Calu3 (cell line): ENCODE results near the gene CPHXL2. TPM values are rescaled to one million over a fixed set of nuclear protein-coding genes. Genes with fewer than 3 reads are reported as not detected.

Experiments used
- BruUV-seq: library from RNA; stranded (reverse); fragments of 400-500 nt; replicated peaks from 2 replicates; lab custom pipeline; 2021; lab: Mats Ljungman, UMichigan
- CTCF ChIA-PET: fragments of 300-600 bp; sonication (Branson Sonifier 250); formaldehyde crosslinking; loops from one replicate; lab custom pipeline; 2022; ENCODE audit warnings: antibody characterized with exemption; lab: Charles Lee
- DNase-seq: peaks from one replicate; pipeline ENCODE4 v3.0.0; 2022
- H3K27ac Mint-ChIP-seq: one replicate; pipeline ENCODE4 v1.8.0; 2022; ENCODE audit warnings: mixed read lengths; ENCODE audit not compliant: unreplicated experiment
- H3K27me3 Mint-ChIP-seq: one replicate; pipeline ENCODE4 v1.8.0; 2022; ENCODE audit warnings: mixed read lengths; ENCODE audit not compliant: unreplicated experiment
- H3K36me3 Mint-ChIP-seq: one replicate; pipeline ENCODE4 v1.8.0; 2022; ENCODE audit warnings: mild to moderate bottlenecking, moderate library complexity, mixed read lengths; ENCODE audit not compliant: insufficient read depth, unreplicated experiment
- H3K4me1 Mint-ChIP-seq: one replicate; pipeline ENCODE4 v1.8.0; 2022; ENCODE audit warnings: mild to moderate bottlenecking, low read depth, mixed read lengths; ENCODE audit not compliant: unreplicated experiment
- H3K4me3 Mint-ChIP-seq: one replicate; pipeline ENCODE4 v1.8.0; 2022; ENCODE audit warnings: mild to moderate bottlenecking, low read depth, moderate library complexity, mixed read lengths; ENCODE audit not compliant: unreplicated experiment
- H3K9me3 Mint-ChIP-seq: one replicate; pipeline ENCODE4 v1.8.0; 2022; ENCODE audit warnings: low read depth, mixed read lengths; ENCODE audit not compliant: unreplicated experiment
- intact Hi-C: fragments of 100-400 bp; cut with micrococcal nuclease; formaldehyde crosslinking; loops from one replicate; pipeline ENCODE4 v1.10.0; 2022; ENCODE audit not compliant: unreplicated experiment
- total RNA-seq: library from RNA; stranded (reverse); gene quantifications from 2 replicates; pipeline ENCODE4 v1.2.3, GENCODE V29; 2022
- TF ChIP-seq, protein P1 (sequence below): fragments of 200-600 bp; IDR thresholded peaks from one replicate; pipeline ENCODE4 v1.8.0; 2022; ENCODE audit warnings: antibody characterized with exemption; ENCODE audit not compliant: unreplicated experiment

Gene CPHXL2
- total RNA-seq, 1 experiment from 2014 or later: not detected

DNA sequence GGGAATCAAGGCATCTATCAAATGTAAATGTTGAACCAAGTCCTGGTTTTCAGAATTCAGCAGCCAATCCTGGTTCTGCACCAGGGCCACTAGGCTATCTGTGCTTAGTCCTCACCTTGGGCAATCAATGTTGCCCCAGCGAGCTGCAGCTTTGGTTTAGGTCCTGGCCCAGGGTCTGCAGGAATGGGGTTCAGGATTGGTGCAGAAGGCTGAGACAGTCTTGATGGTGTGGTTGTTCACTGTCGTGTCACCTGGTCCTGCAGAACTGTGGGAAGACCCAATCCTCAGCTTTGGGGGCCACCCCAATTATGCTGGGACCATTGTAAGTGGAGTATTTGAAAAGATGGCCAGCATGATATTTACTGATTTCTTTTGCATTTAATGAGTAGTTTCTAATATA, 18.6 kb downstream of the CPHXL2 start:
- CTCF ChIA-PET: no interaction called here
- H3K4me3 Mint-ChIP-seq: no peak overlapping the region
- H3K36me3 Mint-ChIP-seq: peaks cover 17% of the 10 kb centered on the region
- TF ChIP-seq, protein P1, sequence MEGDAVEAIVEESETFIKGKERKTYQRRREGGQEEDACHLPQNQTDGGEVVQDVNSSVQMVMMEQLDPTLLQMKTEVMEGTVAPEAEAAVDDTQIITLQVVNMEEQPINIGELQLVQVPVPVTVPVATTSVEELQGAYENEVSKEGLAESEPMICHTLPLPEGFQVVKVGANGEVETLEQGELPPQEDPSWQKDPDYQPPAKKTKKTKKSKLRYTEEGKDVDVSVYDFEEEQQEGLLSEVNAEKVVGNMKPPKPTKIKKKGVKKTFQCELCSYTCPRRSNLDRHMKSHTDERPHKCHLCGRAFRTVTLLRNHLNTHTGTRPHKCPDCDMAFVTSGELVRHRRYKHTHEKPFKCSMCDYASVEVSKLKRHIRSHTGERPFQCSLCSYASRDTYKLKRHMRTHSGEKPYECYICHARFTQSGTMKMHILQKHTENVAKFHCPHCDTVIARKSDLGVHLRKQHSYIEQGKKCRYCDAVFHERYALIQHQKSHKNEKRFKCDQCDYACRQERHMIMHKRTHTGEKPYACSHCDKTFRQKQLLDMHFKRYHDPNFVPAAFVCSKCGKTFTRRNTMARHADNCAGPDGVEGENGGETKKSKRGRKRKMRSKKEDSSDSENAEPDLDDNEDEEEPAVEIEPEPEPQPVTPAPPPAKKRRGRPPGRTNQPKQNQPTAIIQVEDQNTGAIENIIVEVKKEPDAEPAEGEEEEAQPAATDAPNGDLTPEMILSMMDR: no peak
- H3K27me3 Mint-ChIP-seq: no peaks in the 10 kb centered on the region
- no peak overlapping the region for H3K27ac Mint-ChIP-seq
- H3K9me3 Mint-ChIP-seq: no peaks in the 10 kb centered on the region
- DNase-seq: no peak
- intact Hi-C loops: no loop called here
- H3K4me1 Mint-ChIP-seq: peaks cover under 1% of the 10 kb centered on the region
- BruUV-seq: no TSS peak

DNA sequence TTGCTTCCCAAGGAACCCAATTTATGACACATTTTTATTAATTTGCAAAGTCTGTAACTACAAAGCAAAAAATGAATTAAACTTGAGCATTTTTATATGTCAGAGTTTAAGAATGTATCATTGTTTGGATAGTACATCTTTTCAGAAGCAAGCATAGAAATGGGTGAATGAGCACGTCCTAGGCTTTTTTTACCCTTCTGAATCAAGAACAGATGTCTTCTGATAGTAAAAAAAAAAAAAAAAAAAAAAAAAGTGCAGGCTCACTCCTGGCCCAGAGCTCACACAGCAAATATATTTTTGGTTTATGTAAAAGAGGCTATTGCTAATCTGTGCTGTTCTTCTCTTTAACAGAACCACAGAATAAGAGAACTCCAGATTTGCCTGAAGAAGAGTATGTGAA, 22.9 kb downstream of the CPHXL2 start:
- Mint-ChIP-seq H3K27me3 (no peaks in the 10 kb centered on the region), H3K4me3 (no peak overlapping the region), H3K27ac (no peak overlapping the region), H3K36me3 (peaks cover 28% of the 10 kb centered on the region), H3K4me1 (peaks cover 31% of the 10 kb centered on the region), H3K9me3 (no peaks in the 10 kb centered on the region)
- intact Hi-C loops: no loop called here
- CTCF ChIA-PET: no interaction called here
- no peak for DNase-seq
- TF ChIP-seq, protein P1: no peak
- no TSS peak for BruUV-seq

DNA sequence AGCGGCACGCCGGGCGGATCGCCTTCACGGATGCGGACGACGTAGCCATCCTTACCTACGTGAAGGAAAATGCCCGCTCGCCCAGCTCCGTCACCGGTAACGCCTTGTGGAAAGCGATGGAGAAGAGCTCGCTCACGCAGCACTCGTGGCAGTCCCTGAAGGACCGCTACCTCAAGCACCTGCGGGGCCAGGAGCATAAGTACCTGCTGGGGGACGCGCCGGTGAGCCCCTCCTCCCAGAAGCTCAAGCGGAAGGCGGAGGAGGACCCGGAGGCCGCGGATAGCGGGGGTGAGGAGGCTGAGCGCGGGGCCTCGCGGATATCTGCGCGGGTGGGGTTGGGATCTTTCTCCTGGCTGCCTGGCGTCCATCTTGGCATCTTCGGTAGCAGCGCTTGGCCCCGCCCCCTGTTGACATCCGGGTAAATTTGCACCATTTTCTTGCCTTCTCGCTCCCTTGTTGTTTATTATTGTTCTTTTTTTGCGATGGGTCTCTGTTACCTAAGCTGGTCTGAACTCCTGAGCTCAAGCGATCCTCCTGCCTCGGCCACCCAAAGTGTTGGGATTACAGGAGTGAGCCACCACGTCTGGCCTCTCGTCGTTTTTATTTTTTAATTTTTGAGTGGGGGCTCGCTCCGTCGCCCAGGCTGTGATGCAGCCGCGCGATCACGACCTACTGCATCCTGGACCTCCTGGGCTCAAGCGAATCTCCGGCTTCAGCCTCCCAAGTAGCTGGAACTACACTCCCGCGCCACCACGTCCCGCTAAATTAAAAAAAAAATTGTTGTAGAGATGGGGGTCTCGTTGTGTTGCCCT, 28.3 kb downstream of the CPHXL2 start:
- TF ChIP-seq, protein P1: no peak
- H3K9me3 Mint-ChIP-seq: no peaks in the 10 kb centered on the region
- peaks cover 53% of the 10 kb centered on the region for H3K36me3 Mint-ChIP-seq
- CTCF ChIA-PET: interaction anchor here (1.0 to 1.8 kb wide), 4 partner anchors 25 to 307 kb away, joined by 3 to 5 read pairs (median 4); partner anchors contain the start of gene ADAT1
- peak overlapping the region; percentile 93 for H3K27ac Mint-ChIP-seq
- no peaks in the 10 kb centered on the region for H3K27me3 Mint-ChIP-seq
- DNase-seq: peak; percentile 86
- peak overlapping the region; percentile 99 for H3K4me3 Mint-ChIP-seq
- intact Hi-C loops: loop anchor here (10.0 kb wide), 1 partner anchor 1526 kb away; no protein-coding TSS in a partner anchor
- no TSS peak for BruUV-seq
- peaks cover 49% of the 10 kb centered on the region for H3K4me1 Mint-ChIP-seq

DNA sequence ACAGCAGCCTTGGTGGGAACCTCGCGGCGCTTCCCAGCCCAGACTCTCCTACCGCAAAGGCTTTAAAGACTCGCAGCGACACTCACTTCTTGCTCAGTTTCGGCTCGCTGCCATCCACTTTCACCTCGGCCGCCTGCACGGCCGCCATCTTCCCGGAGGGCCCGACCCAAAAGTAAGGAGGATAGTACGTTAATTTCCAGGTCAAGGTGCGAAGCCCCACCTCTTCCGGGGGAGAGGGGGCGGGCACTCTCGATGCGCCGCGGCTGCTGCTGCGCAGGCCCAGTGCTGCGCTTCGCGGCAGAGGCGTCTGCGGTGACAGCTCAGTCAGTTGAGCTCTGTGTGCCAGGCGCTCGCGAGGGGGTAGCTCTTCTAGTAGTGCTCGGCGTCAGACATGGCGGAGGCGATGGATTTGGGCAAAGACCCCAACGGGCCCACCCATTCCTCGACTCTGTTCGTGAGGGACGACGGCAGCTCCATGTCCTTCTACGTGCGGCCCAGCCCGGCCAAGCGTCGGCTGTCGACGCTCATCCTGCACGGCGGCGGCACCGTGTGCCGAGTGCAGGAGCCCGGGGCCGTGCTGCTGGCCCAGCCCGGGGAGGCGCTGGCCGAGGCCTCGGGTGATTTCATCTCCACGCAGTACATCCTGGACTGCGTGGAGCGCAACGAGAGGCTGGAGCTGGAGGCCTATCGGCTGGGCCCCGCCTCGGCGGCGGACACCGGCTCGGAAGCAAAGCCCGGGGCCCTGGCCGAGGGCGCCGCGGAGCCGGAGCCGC, 29.1 kb downstream of the CPHXL2 start, which contains the start of the genes KARS1 and TERF2IP:
Gene KARS1 (minus strand): TSS at position 174 of the 773 bp plus-strand sequence. CDS start 26 bp downstream, at position 148.
Gene TERF2IP (plus strand): TSS at position 282 of the 773 bp plus-strand sequence. CDS start 110 bp downstream, at position 392.
- BruUV-seq: no TSS peak
- TF ChIP-seq, protein P1: no peak
- H3K27ac Mint-ChIP-seq: peak within 1 kb of the TSS; percentile 97
- CTCF ChIA-PET: interaction anchor here (0.6 to 1.8 kb wide), 5 partner anchors 26 to 306 kb away, joined by 3 to 9 read pairs (median 5); no protein-coding TSS in a partner anchor
- peak within 1 kb of the TSS; percentile 99 for H3K4me3 Mint-ChIP-seq
- DNase-seq: peak; percentile 96
- no peaks in the 10 kb centered on the region for H3K9me3 Mint-ChIP-seq
- intact Hi-C loops: loop anchor here (2.0 to 10.0 kb wide), 2 partner anchors 25 to 1527 kb away; partner anchors contain the start of gene ADAT1
- H3K36me3 Mint-ChIP-seq: peaks cover 57% of the 10 kb centered on the region
- H3K27me3 Mint-ChIP-seq: no peaks in the 10 kb centered on the region
- H3K4me1 Mint-ChIP-seq: peaks cover 44% of the 10 kb centered on the region
